Ishikawa (cell line): ENCODE results near the gene DPP4.

Experiments
- CREB1 ChIP-seq: IDR thresholded peaks from 2 replicates; pipeline ENCODE4 v1.6.1; 2012; ENCODE audit warnings: low read depth
- EP300 ChIP-seq: IDR thresholded peaks from 2 replicates; pipeline ENCODE4 v1.6.1; 2012; ENCODE audit warnings: borderline replicate concordance
- FOXM1 ChIP-seq: IDR thresholded peaks from 2 replicates; pipeline ENCODE4 v1.6.1; 2012; ENCODE audit warnings: low read depth, borderline replicate concordance
- MAX ChIP-seq: IDR thresholded peaks from 2 replicates; pipeline ENCODE4 v1.6.1; 2012
- TAF1 ChIP-seq: IDR thresholded peaks from 2 replicates; pipeline ENCODE4 v1.6.1; 2012; ENCODE audit warnings: low read depth, mild to moderate bottlenecking
- TCF12 ChIP-seq: IDR thresholded peaks from 2 replicates; pipeline ENCODE4 v1.6.1; 2012; ENCODE audit warnings: low read depth
- TEAD4 ChIP-seq: IDR thresholded peaks from 2 replicates; pipeline ENCODE4 v1.6.1; 2012
- USF1 ChIP-seq: IDR thresholded peaks from 2 replicates; pipeline ENCODE4 v1.6.1; 2012

- TF ChIP-seq EP300 (no peak), FOXM1 (no peak), TCF12 (no peak), CREB1 (no peak), TAF1 (no peak), TEAD4 (no peak), MAX (no peak), USF1 (no peak)
Observed at GRCh38 chr2:162063281-162063680, 10.7 kb downstream of the DPP4 start.
